Neural progenitor cell (in vitro differentiated cells): ENCODE results near the gene BIK. TPM values are rescaled to one million over a fixed set of nuclear protein-coding genes. Genes with fewer than 3 reads are reported as not detected.

Experiments used
- DNase-seq: peaks from one replicate; pipeline ENCODE4 v3.0.0-alpha.2; 2016; ENCODE audit warnings: low spot score
- H2AFZ ChIP-seq: fragments of 200-600 bp; sonication (generic); replicated peaks from 2 replicates; pipeline ENCODE4 v1.6.1; 2016; ENCODE audit warnings: antibody characterized with exemption
- H3F3A ChIP-seq: fragments of 200-600 bp; sonication (generic); 2 replicates; pipeline ENCODE4 v1.6.1; 2016; ENCODE audit warnings: antibody characterized with exemption, low read depth
- H3K27ac ChIP-seq: fragments of 200-600 bp; sonication (generic); 2 replicates; pipeline ENCODE4 v1.5.1; 2016; ENCODE audit warnings: mild to moderate bottlenecking
- H3K27me3 ChIP-seq: fragments of 200-600 bp; sonication (generic); 2 replicates; pipeline ENCODE4 v1.6.1; 2016; ENCODE audit warnings: mild to moderate bottlenecking, moderate library complexity
- H3K36me3 ChIP-seq: fragments of 200-600 bp; sonication (generic); 2 replicates; pipeline ENCODE4 v1.5.1; 2016
- H3K4me1 ChIP-seq: fragments of 200-600 bp; sonication (generic); 2 replicates; pipeline ENCODE4 v1.6.1; 2016; ENCODE audit warnings: mixed run types
- H3K4me2 ChIP-seq: fragments of 200-600 bp; sonication (generic); 2 replicates; pipeline ENCODE4 v1.6.1; 2016
- H3K4me3 ChIP-seq: fragments of 200-600 bp; sonication (generic); 2 replicates; pipeline ENCODE4 v1.5.1; 2016
- H3K79me2 ChIP-seq: fragments of 200-600 bp; sonication (generic); 2 replicates; pipeline ENCODE4 v1.6.1; 2016; ENCODE audit warnings: low read depth
- H3K9ac ChIP-seq: fragments of 200-600 bp; sonication (generic); 2 replicates; pipeline ENCODE4 v1.6.1; 2016
- H3K9me3 ChIP-seq: fragments of 200-600 bp; sonication (generic); 2 replicates; pipeline ENCODE4 v1.5.1; 2016; ENCODE audit warnings: low read depth
- H4K20me1 ChIP-seq: fragments of 200-600 bp; sonication (generic); 2 replicates; pipeline ENCODE4 v1.6.1; 2016; ENCODE audit warnings: low read depth
- H3K27ac Mint-ChIP-seq: 3 replicates; pipeline ENCODE4 v1.8.0; 2021; ENCODE audit warnings: mixed read lengths
- H3K27me3 Mint-ChIP-seq: 2 replicates; pipeline ENCODE4 v1.8.0; 2022; ENCODE audit warnings: low read depth, mild to moderate bottlenecking, inconsistent platforms, moderate library complexity, mixed read lengths; ENCODE audit not compliant: insufficient read depth
- H3K36me3 Mint-ChIP-seq: 3 replicates; pipeline ENCODE4 v1.8.0; 2021; ENCODE audit warnings: mixed read lengths
- H3K4me1 Mint-ChIP-seq: 3 replicates; pipeline ENCODE4 v1.8.0; 2021; ENCODE audit warnings: mixed read lengths
- H3K4me3 Mint-ChIP-seq: 3 replicates; pipeline ENCODE4 v1.8.0; 2021; ENCODE audit warnings: mild to moderate bottlenecking, moderate library complexity, mixed read lengths
- H3K9me3 Mint-ChIP-seq: 3 replicates; pipeline ENCODE4 v1.8.0; 2020; ENCODE audit warnings: mixed read lengths
- EZH2 ChIP-seq: fragments of 200-600 bp; sonication (generic); IDR thresholded peaks from 2 replicates; pipeline ENCODE4 v1.6.1; 2017; ENCODE audit warnings: antibody characterized with exemption, mild to moderate bottlenecking, moderate library complexity
- EZH2phosphoT487 ChIP-seq: fragments of 200-600 bp; sonication (generic); IDR thresholded peaks from 2 replicates; pipeline ENCODE4 v1.6.1; 2017; ENCODE audit warnings: antibody characterized with exemption
- total RNA-seq: library from RNA; depleted of rRNA; stranded (reverse); fragments of >200 nt; gene quantifications from 2 replicates; pipeline ENCODE4 v1.2.3, GENCODE V29; 2015; ENCODE audit warnings: low replicate concordance
- TF ChIP-seq, protein P1 (sequence below): fragments of 200-600 bp; sonication (generic); IDR thresholded peaks from 2 replicates; pipeline ENCODE4 v1.5.1; 2017; ENCODE audit warnings: antibody characterized with exemption, mild to moderate bottlenecking

Gene BIK
- total RNA-seq, 1 donor from 2014 or later = 2.2 TPM

DNA sequence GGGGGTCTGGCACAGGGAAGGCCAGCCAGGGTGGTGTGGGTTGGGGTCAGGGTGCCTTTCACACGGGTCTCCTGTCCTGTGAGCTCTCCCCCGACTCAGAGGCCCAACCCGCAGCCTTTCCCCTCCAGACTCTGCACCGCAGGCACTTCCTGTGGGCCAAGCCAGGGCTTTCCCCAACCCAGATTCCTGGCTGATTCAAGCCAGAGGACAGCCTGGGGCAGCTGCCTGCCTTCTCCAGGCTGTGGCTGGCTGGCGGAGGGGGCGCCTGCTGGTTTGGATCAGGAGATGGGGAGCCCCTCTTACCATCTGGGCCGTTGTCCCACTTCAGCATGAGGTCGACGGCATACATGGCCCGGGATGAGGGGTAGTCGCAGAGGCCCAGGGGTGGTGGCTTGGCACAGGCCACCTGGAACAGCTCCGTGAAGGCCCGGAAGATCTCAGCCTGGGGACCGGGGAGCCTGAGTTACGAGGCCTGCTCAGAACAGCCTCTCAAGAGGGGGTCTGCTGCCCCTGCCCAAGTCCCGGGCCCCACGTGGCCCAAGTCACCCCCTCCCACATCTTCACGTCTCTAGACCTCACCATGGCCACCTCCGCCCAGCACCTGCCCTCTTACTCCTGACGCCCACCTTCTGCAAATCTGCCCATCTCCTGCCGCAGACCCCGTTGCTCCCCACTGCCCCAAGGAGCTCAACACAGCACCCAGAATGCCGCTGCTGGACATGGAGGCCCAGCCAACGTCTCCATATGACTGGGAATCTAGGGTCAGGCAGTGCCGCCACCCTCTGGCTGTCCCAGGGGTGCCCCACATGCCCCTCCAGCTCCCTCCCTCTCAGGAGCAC, 58.1 kb downstream of the BIK start:
- H3K27me3 ChIP-seq = no peaks in the 10 kb centered on the region
- peaks cover 4% of the 10 kb centered on the region for H3F3A ChIP-seq
- no peaks in the 10 kb centered on the region for H3K36me3 ChIP-seq
- H2AFZ ChIP-seq = no peak overlapping the region
- no peak overlapping the region for H3K4me2 ChIP-seq
- Mint-ChIP-seq H3K4me1 (peaks cover 7% of the 10 kb centered on the region), H3K36me3 (peaks cover 11% of the 10 kb centered on the region), H3K4me3 (no peak overlapping the region), H3K27me3 (peaks cover 4% of the 10 kb centered on the region), H3K27ac (peak overlapping the region; percentile 60), H3K9me3 (no peaks in the 10 kb centered on the region)
- no peaks in the 10 kb centered on the region for H3K9me3 ChIP-seq
- no peaks in the 10 kb centered on the region for H4K20me1 ChIP-seq
- no peaks in the 10 kb centered on the region for H3K79me2 ChIP-seq
- no peaks in the 10 kb centered on the region for H3K4me1 ChIP-seq
- no peak overlapping the region for H3K4me3 ChIP-seq
- no peak for TF ChIP-seq EZH2phosphoT487
- TF ChIP-seq, protein P1, sequence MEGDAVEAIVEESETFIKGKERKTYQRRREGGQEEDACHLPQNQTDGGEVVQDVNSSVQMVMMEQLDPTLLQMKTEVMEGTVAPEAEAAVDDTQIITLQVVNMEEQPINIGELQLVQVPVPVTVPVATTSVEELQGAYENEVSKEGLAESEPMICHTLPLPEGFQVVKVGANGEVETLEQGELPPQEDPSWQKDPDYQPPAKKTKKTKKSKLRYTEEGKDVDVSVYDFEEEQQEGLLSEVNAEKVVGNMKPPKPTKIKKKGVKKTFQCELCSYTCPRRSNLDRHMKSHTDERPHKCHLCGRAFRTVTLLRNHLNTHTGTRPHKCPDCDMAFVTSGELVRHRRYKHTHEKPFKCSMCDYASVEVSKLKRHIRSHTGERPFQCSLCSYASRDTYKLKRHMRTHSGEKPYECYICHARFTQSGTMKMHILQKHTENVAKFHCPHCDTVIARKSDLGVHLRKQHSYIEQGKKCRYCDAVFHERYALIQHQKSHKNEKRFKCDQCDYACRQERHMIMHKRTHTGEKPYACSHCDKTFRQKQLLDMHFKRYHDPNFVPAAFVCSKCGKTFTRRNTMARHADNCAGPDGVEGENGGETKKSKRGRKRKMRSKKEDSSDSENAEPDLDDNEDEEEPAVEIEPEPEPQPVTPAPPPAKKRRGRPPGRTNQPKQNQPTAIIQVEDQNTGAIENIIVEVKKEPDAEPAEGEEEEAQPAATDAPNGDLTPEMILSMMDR = no peak
- no peak overlapping the region for H3K9ac ChIP-seq
- DNase-seq = no peak
- no peak overlapping the region for H3K27ac ChIP-seq

DNA sequence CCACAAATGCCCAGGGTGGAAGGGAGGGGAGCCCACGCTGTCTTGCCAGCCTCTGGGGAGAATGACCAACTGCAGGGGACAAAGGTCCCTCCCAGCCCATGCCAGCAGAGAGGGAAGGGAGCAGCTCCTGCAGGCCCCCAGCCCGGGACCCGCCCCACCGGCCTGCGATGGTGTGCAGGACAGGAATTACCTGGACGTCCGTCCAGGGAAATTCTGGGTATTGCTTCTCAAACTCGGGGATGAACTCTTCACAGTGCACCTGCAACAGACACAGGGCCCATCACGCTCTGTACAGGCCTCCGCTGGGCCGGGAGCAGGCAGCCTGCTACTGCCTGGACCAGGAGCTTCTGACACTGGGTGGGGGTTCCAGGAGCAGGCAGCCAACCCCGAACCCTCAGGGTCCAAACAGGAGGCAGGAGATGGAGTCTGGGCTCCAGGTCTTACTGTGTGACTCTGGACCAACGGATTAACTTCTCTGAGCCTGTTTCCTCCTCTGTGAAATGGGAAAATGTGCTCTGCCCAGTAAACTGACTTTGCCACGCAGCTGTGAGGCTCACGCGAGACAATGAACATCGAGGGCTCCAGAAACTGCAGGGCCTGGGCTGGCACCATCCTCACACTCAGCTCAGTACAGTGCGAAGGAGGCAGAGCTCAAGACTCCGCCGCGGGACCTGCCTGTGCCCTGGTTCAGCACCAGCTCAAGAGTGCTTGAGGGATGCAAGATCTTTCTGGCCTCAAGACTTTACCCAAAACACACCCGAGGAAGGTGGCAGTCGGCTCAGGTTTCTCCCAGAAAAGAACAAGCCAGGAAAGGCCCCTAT, 59.0 kb downstream of the BIK start:
- Mint-ChIP-seq H3K4me3 (no peak overlapping the region), H3K27ac (no peak overlapping the region)

DNA sequence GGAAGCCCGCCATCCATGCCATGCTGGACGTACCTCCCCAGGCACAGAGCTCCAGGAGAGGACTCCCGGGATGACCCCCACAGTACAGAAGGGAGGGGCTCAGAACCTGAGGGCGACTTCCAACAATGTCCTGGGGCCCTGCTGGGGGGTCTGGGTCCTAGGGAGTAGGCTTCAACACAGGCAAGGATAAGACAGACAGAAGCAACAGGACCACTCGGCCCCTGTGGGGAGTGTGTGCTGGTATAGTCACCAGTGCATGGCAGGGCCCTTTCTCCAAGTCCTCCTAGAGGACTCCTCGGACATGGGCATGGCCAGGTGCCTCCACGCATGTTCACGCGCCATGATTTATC, 59.6 kb downstream of the BIK start:
- no peaks in the 10 kb centered on the region for H3K79me2 ChIP-seq
- Mint-ChIP-seq H3K27ac (no peak overlapping the region), H3K9me3 (no peaks in the 10 kb centered on the region), H3K36me3 (peaks cover 11% of the 10 kb centered on the region), H3K4me3 (no peak overlapping the region), H3K4me1 (no peaks in the 10 kb centered on the region), H3K27me3 (peaks cover 2% of the 10 kb centered on the region)
- H3F3A ChIP-seq = no peaks in the 10 kb centered on the region
- H3K9ac ChIP-seq = no peak overlapping the region
- no peak overlapping the region for H3K27ac ChIP-seq
- no peaks in the 10 kb centered on the region for H3K36me3 ChIP-seq
- TF ChIP-seq, protein P1 = no peak
- TF ChIP-seq EZH2 (no peak), EZH2phosphoT487 (no peak)
- H3K4me1 ChIP-seq = no peaks in the 10 kb centered on the region
- DNase-seq = no peak
- H4K20me1 ChIP-seq = no peaks in the 10 kb centered on the region
- no peaks in the 10 kb centered on the region for H3K9me3 ChIP-seq
- H3K4me2 ChIP-seq = no peak overlapping the region
- no peaks in the 10 kb centered on the region for H3K27me3 ChIP-seq
- H3K4me3 ChIP-seq = no peak overlapping the region
- H2AFZ ChIP-seq = no peak overlapping the region

More for the DNA sequence above, 59.0 kb downstream of the BIK start:
- peaks cover 11% of the 10 kb centered on the region for H3K36me3 Mint-ChIP-seq
- no peak for DNase-seq
- no peak overlapping the region for H3K4me2 ChIP-seq
- no peak overlapping the region for H3K9ac ChIP-seq
- peaks cover 3% of the 10 kb centered on the region for H3K27me3 Mint-ChIP-seq
- no peaks in the 10 kb centered on the region for H4K20me1 ChIP-seq
- H3K36me3 ChIP-seq = no peaks in the 10 kb centered on the region
- no peaks in the 10 kb centered on the region for H3K9me3 Mint-ChIP-seq
- H3F3A ChIP-seq = peaks cover 3% of the 10 kb centered on the region
- no peak overlapping the region for H3K4me3 ChIP-seq
- H3K4me1 ChIP-seq = no peaks in the 10 kb centered on the region
- TF ChIP-seq EZH2phosphoT487 (no peak), EZH2 (no peak)
- TF ChIP-seq, protein P1 = no peak
- no peak overlapping the region for H2AFZ ChIP-seq
- no peaks in the 10 kb centered on the region for H3K27me3 ChIP-seq
- peaks cover 2% of the 10 kb centered on the region for H3K4me1 Mint-ChIP-seq
- H3K9me3 ChIP-seq = no peaks in the 10 kb centered on the region
- H3K27ac ChIP-seq = no peak overlapping the region
- H3K79me2 ChIP-seq = no peaks in the 10 kb centered on the region
